ENCODE measurements around the gene RAD51B. TPM values are rescaled to one million over a fixed set of nuclear protein-coding genes. Genes with fewer than 3 reads are reported as not detected.

The RAD51B gene
- total and polyA plus RNA-seq, 9 of the 15 experiments (the other 6 are each of a cell fraction or from before 2014, with no cell fraction given) = 8.5 to 17.3 (median 11.3) TPM

DNA sequence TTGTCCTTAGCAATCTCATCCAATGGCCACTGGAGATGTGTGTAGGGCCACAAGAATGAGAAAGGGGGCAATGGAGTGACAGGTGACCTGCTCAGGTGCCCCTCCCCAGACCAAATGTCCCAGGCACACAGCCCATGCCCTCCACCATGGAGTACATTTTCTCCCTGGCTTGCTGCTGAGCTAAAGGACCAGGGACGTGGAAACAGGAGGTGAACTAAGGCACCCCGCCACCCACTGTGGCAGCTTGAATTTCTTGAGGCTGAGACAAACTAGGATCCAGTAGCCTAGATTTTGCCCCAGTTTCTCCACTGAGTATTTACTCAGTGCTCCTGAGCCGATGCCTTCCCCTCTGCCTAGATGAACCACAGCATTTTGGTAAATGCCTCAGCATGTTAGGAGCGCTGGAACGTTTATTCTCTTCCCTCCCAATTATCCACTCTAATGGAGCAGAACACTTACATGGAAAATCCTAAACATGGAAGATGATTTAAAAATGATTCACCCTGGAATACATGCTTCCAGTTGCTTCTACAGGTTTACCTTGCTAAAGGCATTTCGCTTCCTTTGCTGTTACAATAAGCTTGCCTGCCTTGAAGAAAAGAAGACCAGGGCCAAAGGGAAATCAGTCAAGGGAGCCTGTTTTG, 775.3 kb downstream of the RAD51B start:
- ChIA-PET POLR2A (no interaction called here), CTCF (ENCODE audit: low intra/inter-chr PET ratio) (no interaction called here)
- ATAC-seq (no peak), FAIRE-seq (no peak), DNase-seq (ENCODE audit: extremely low read depth in 1 of 4, low spot score in 3 of 4) (no peak)
- no peak overlapping the region for H3K4me3 ChIP-seq
- H3K27me3 ChIP-seq (ENCODE audit: control insufficient read depth in 2 of 2, insufficient read depth in 2 of 2, low read length in 2 of 2) = no peaks in the 10 kb centered on the region; a peak in 1 of 5 replicates
- no peaks in the 10 kb centered on the region for H3K36me3 ChIP-seq (ENCODE audit: control insufficient read depth, insufficient read depth, low read length)
- no peaks in the 10 kb centered on the region for H3K9me3 ChIP-seq (replicated peaks; ENCODE audit: control insufficient read depth, insufficient read depth, low read depth, low read length)
- H3K4me2 ChIP-seq (ENCODE audit: insufficient read depth, low read length) = no peak overlapping the region
- no peak overlapping the region for H2AFZ ChIP-seq (ENCODE audit: low read depth, low read length)
- no peak overlapping the region for H3K27ac ChIP-seq (ENCODE audit: extremely low read depth, low read depth, low read length)
- no peaks in the 10 kb centered on the region for H3K79me2 ChIP-seq (ENCODE audit: control insufficient read depth, insufficient read depth, low read length)
- BruUV-seq (replicated peaks) = no TSS peak
- WGBS (ENCODE audit: insufficient coverage, low coverage, missing lambda C conversion rate) = 45% methylated on average over 4 of the region's 6 CpGs
- no peaks in the 10 kb centered on the region for H3K9me1 ChIP-seq (ENCODE audit: control insufficient read depth, insufficient read depth, low read length)
- no peak overlapping the region for H3K9ac ChIP-seq (ENCODE audit: insufficient read depth in 1 of 2, low read depth in 2 of 2, low read length in 2 of 2)
- in situ Hi-C loops (cut with MboI) = no loop called here
- intact Hi-C loops (cut with micrococcal nuclease) = no loop called here
- H3K4me1 ChIP-seq (replicated peaks in 1 of 2; ENCODE audit: control insufficient read depth in 2 of 2, insufficient read depth in 2 of 2, low read length in 2 of 2) = no peaks in the 10 kb centered on the region; a peak in 2 of 5 replicates
- H4K20me1 ChIP-seq (replicated peaks; ENCODE audit: control insufficient read depth, insufficient read depth, low read length) = no peaks in the 10 kb centered on the region
- TF ChIP-seq SIX5 (IDR thresholded peaks at IDR 0.05; ENCODE audit: borderline replicate concordance in 1 of 2, insufficient read depth in 1 of 2, low read depth in 1 of 2, low read length in 2 of 2) = no peak
- TF ChIP-seq PYGO2 (tag; IDR thresholded peaks at IDR 0.05) = no peak
- TF ChIP-seq AFF4 (CRISPR knock-in tag; IDR thresholded peaks at IDR 0.05) = no peak
- TF ChIP-seq KAT2B (IDR thresholded peaks at IDR 0.05; ENCODE audit: low read depth, low read length) = no peak
- TF ChIP-seq, protein P1, sequence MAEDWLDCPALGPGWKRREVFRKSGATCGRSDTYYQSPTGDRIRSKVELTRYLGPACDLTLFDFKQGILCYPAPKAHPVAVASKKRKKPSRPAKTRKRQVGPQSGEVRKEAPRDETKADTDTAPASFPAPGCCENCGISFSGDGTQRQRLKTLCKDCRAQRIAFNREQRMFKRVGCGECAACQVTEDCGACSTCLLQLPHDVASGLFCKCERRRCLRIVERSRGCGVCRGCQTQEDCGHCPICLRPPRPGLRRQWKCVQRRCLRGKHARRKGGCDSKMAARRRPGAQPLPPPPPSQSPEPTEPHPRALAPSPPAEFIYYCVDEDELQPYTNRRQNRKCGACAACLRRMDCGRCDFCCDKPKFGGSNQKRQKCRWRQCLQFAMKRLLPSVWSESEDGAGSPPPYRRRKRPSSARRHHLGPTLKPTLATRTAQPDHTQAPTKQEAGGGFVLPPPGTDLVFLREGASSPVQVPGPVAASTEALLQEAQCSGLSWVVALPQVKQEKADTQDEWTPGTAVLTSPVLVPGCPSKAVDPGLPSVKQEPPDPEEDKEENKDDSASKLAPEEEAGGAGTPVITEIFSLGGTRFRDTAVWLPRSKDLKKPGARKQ (CRISPR knock-in tag; IDR thresholded peaks at IDR 0.05) = no peak
- no peak for TF ChIP-seq SRSF1 (IDR thresholded peaks at IDR 0.05; ENCODE audit: low read depth, low read length)
- TF ChIP-seq, protein P2, sequence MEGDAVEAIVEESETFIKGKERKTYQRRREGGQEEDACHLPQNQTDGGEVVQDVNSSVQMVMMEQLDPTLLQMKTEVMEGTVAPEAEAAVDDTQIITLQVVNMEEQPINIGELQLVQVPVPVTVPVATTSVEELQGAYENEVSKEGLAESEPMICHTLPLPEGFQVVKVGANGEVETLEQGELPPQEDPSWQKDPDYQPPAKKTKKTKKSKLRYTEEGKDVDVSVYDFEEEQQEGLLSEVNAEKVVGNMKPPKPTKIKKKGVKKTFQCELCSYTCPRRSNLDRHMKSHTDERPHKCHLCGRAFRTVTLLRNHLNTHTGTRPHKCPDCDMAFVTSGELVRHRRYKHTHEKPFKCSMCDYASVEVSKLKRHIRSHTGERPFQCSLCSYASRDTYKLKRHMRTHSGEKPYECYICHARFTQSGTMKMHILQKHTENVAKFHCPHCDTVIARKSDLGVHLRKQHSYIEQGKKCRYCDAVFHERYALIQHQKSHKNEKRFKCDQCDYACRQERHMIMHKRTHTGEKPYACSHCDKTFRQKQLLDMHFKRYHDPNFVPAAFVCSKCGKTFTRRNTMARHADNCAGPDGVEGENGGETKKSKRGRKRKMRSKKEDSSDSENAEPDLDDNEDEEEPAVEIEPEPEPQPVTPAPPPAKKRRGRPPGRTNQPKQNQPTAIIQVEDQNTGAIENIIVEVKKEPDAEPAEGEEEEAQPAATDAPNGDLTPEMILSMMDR (IDR thresholded peaks at IDR 0.05 in 2 of 3, conservative IDR thresholded peaks at IDR 0.05 in 1 of 3; ENCODE audit: insufficient read depth in 2 of 3, low read depth in 1 of 3, low read length in 3 of 3) = no peak
- no peak for TF ChIP-seq HDAC3 (IDR thresholded peaks at IDR 0.05; ENCODE audit: borderline replicate concordance, partially characterized antibody)
- no peak for TF ChIP-seq NELFE (IDR thresholded peaks at IDR 0.05; ENCODE audit: insufficient read depth, insufficient read length)
- no peak for TF ChIP-seq SREBF1 (IDR thresholded peaks at IDR 0.05; ENCODE audit: borderline replicate concordance, low read depth, low read length)
- TF ChIP-seq MECOM (CRISPR knock-in tag; IDR thresholded peaks at IDR 0.05) = no peak
- TF ChIP-seq ZNF695 (CRISPR knock-in tag; IDR thresholded peaks at IDR 0.05) = no peak
- TF ChIP-seq NEUROD1 (IDR thresholded peaks at IDR 0.05; ENCODE audit: borderline replicate concordance, low read depth, low read length, partially characterized antibody) = no peak
- TF ChIP-seq ZNF121 (CRISPR knock-in tag; conservative IDR thresholded peaks at IDR 0.05) = no peak

All from K562 (cell line).